ENCODE measurements around the gene ZNF808. TPM values are rescaled to one million over a fixed set of nuclear protein-coding genes. Genes with fewer than 3 reads are reported as not detected.

The ZNF808 gene
- total and polyA plus RNA-seq, 2 of the 13 experiments (the other 11 are each of a cell fraction or from before 2014, with no cell fraction given) = 3.0 to 7.4 TPM

DNA sequence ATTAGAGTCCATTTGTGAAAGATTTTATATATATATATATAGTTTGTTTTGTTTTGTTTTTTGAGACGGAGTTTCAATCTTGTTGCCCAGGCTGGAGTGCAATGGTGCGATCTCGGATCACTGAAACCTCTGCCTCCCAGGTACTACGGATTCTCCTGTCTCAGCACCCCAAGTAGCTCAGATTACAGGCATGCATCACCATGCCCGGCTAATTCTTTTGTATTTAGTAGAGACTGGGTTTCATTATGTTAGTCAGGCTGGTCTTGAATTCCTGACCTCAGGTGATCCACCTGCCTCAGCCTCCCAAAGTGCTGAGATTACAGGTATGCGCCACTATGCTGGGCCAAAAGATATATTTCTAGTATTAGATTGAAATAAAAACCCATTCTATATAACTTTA, 38.7 kb downstream of the ZNF808 start:
- H4K20me1 ChIP-seq (ENCODE audit: insufficient read depth, low read length) = no peaks in the 10 kb centered on the region
- BruUV-seq (replicated peaks) = no TSS peak
- intact Hi-C loops (cut with micrococcal nuclease; ENCODE audit: unreplicated experiment) = no loop called here
- no peak overlapping the region for H3K4me2 ChIP-seq (ENCODE audit: low read depth, low read length)
- in situ Hi-C loops (cut with HindIII; ENCODE audit: extremely low pct_ligation_motif_present, low pct_unique_long_range_greater_than_20kb) = no loop called here
- no peaks in the 10 kb centered on the region; a peak in 1 of 5 replicates for H3K27me3 ChIP-seq (ENCODE audit: control insufficient read depth in 1 of 2, insufficient read depth in 2 of 2, low read length in 2 of 2)
- H3K27ac ChIP-seq (ENCODE audit: extremely low read length, insufficient read depth, low read length) = no peak overlapping the region
- H3K9ac ChIP-seq (ENCODE audit: insufficient read depth, low read depth, low read length) = no peak overlapping the region
- no peak overlapping the region for H3K4me3 ChIP-seq (replicated peaks in 1 of 3; ENCODE audit: insufficient read depth in 1 of 3, low read depth in 2 of 3, low read length in 3 of 3)
- H3K4me1 ChIP-seq (ENCODE audit: insufficient read depth, low read length) = no peaks in the 10 kb centered on the region
- no peak for TF ChIP-seq KDM3A (CRISPR knock-in tag; IDR thresholded peaks at IDR 0.05; ENCODE audit: low read depth)
- H3K9me3 ChIP-seq (ENCODE audit: low read length) = peaks cover 57% of the 10 kb centered on the region
- WGBS (ENCODE audit: low lambda C conversion rate) = 74% methylated on average over 6 of the region's 6 CpGs
- CTCF ChIA-PET (ENCODE audit: low intra/inter-chr PET ratio, low total read pairs) = no interaction called here
- no peak overlapping the region for H2AFZ ChIP-seq (ENCODE audit: low read length)
- POLR2A ChIA-PET = no interaction called here
- no peaks in the 10 kb centered on the region for H3K79me2 ChIP-seq (ENCODE audit: insufficient read depth, low read length)
- 0 out of 5 replicates have a peak, but pooled peaks cover 0 to 3% of the 10 kb centered on the region in 2 experiments for H3K36me3 ChIP-seq (replicated peaks in 1 of 2; ENCODE audit: control insufficient read depth in 1 of 2, insufficient read depth in 2 of 2, low read length in 2 of 2)
- no peak for ATAC-seq
- DNase-seq (ENCODE audit: low spot score) = no peak
- no peak for FAIRE-seq

DNA sequence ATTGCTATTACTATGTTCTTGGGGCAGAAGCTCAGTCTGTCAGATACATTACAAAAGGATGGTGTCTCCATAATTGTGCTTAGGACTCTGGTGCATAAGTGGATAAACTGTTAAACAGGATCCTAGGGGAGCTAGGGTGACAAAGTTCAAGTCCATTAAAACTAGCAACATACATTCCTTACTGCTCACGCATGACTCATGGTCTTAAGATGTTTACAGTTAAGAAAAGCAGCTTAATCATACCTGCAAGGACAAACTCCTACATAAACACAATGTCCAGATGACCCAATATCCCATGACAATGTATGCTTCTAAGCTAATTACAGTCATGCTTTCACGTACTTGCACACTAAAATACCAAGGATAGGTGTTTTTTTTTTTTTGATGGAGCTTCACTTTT, 39.1 kb downstream of the ZNF808 start:
- ChIA-PET CTCF (ENCODE audit: low intra/inter-chr PET ratio, low total read pairs) (no interaction called here), POLR2A (no interaction called here)
- 92% methylated on average over 2 of the region's 2 CpGs for WGBS (ENCODE audit: low lambda C conversion rate)
- intact Hi-C loops (cut with micrococcal nuclease; ENCODE audit: unreplicated experiment) = no loop called here
- Histone ChIP-seq H3K9ac (ENCODE audit: insufficient read depth, low read depth, low read length) (no peak overlapping the region), H2AFZ (ENCODE audit: low read length) (no peak overlapping the region), H3K36me3 (replicated peaks in 1 of 2; ENCODE audit: control insufficient read depth in 1 of 2, insufficient read depth in 2 of 2, low read length in 2 of 2) (0 out of 5 replicates have a peak, but pooled peaks cover 0 to 3% of the 10 kb centered on the region in 2 experiments), H3K4me3 (replicated peaks in 1 of 3; ENCODE audit: insufficient read depth in 1 of 3, low read depth in 2 of 3, low read length in 3 of 3) (no peak overlapping the region), H3K9me3 (ENCODE audit: low read length) (peaks cover 57% of the 10 kb centered on the region), H3K27ac (ENCODE audit: extremely low read length, insufficient read depth, low read length) (no peak overlapping the region), H3K4me1 (ENCODE audit: insufficient read depth, low read length) (no peaks in the 10 kb centered on the region), H3K27me3 (ENCODE audit: control insufficient read depth in 1 of 2, insufficient read depth in 2 of 2, low read length in 2 of 2) (no peaks in the 10 kb centered on the region; a peak in 1 of 5 replicates), H4K20me1 (ENCODE audit: insufficient read depth, low read length) (no peaks in the 10 kb centered on the region), H3K79me2 (ENCODE audit: insufficient read depth, low read length) (no peaks in the 10 kb centered on the region), H3K4me2 (ENCODE audit: low read depth, low read length) (no peak overlapping the region)
- TF ChIP-seq ZNF180 (CRISPR knock-in tag; IDR thresholded peaks at IDR 0.05; ENCODE audit: borderline replicate concordance, low read depth) = no peak
- no peak for TF ChIP-seq HMG20B (CRISPR knock-in tag; conservative IDR thresholded peaks at IDR 0.05)
- no peak for TF ChIP-seq ZNF260 (CRISPR knock-in tag; IDR thresholded peaks at IDR 0.05; ENCODE audit: borderline replicate concordance, low read depth)
- TF ChIP-seq ZNF17 (CRISPR knock-in tag; IDR thresholded peaks at IDR 0.05) = no peak
- no peak for TF ChIP-seq WIZ (CRISPR knock-in tag; IDR thresholded peaks at IDR 0.05)
- TF ChIP-seq CBX5 (CRISPR knock-in tag; IDR thresholded peaks at IDR 0.05; ENCODE audit: borderline replicate concordance) = no peak
- TF ChIP-seq KDM6A (CRISPR knock-in tag; IDR thresholded peaks at IDR 0.05; ENCODE audit: low read depth) = no peak
- in situ Hi-C loops (cut with HindIII; ENCODE audit: extremely low pct_ligation_motif_present, low pct_unique_long_range_greater_than_20kb) = no loop called here
- DNase-seq (ENCODE audit: low spot score) (no peak), FAIRE-seq (no peak), ATAC-seq (no peak)
- BruUV-seq (replicated peaks) = no TSS peak
